Skin epidermis (tissue), 12 donors: ENCODE results near the gene FASTKD1.

Source experiments
- H3K27ac ChIP-seq, 21 experiments: fragments of 200-600 bp; sonication (generic) in 11 of 21; one replicate each; pipeline ENCODE4 v1.5.0; 2020; ENCODE audit warnings: mild to moderate bottlenecking in 3 of 21, inconsistent platforms in 2 of 21, moderate library complexity in 2 of 21
- H3K4me3 ChIP-seq, 7 experiments: fragments of 200-600 bp; sonication (generic) in 2 of 7; one replicate each; pipeline ENCODE4 v1.5.0; 2020; ENCODE audit warnings: inconsistent platforms in 2 of 7, mild to moderate bottlenecking in 2 of 7, moderate library complexity in 1 of 7

Gene FASTKD1

GRCh38 chr2:169511818-169512217, 61.8 kb downstream of the FASTKD1 start:
- Histone ChIP-seq H3K27ac (no peak overlapping the region), H3K4me3 (no peak overlapping the region)

DNA sequence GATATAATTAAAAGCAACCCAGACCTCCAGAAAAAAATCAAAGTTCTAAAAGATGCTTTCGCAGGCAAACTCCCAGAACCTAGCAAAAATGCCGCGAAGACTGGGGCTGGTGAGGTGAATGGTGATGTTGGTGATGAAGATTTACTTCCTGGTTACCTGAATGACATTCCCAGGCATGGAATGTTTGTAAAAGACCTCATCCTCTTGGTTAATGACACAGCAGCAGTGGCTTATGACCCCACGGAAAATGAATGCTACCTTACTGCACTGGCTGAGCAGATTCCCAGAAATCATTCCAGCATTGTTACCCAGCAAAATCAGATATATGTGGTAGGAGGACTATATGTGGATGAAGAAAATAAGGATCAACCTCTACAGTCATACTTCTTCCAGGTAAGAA, 63.2 kb downstream of the FASTKD1 start:
- Histone ChIP-seq H3K4me3 (no peak overlapping the region), H3K27ac (no peak overlapping the region)

DNA sequence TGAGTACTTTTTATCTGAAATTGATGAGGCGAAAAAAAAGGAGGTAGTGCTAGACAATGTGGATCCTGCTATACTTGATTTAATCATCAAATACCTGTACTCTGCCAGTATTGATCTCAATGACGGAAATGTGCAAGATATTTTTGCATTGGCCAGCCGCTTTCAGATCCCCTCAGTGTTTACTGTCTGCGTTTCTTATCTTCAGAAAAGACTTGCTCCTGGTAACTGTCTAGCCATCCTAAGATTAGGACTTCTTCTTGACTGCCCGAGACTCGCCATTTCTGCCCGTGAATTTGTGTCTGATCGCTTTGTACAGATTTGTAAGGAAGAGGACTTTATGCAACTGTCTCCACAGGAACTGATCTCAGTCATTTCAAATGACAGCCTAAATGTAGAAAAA, 63.7 kb downstream of the FASTKD1 start:
- Histone ChIP-seq H3K27ac (no peak overlapping the region), H3K4me3 (no peak overlapping the region)

DNA sequence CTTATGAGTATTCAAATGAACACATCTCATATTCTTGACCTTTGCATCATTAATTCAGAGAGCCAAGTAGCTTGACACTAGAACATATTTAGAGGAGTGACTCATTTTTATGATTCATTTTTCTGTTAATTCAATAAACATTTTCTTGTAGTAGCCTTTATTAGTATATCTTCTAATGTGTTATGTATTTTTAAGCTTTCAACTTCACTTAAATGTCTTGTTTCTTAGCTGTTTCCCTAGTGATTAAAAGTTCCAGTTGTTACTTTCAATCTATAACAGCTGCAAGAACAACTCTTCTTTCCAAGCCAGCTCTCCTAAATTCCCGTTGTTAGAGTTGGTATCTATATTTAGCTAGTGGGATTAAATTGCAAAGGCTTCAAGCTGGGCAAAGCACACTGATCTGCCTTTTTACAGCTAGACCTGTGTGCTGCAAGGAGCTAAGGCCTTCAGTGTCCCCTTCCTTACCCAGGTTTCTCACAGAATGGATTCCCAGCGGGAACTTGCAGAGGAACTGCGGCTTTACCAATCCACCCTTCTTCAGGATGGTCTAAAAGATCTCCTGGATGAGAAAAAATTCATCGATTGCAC, 64.3 kb downstream of the FASTKD1 start, which contains the start of gene KLHL41:
Gene KLHL41, plus strand, starts transcription at position 405 of the 588 bp plus-strand sequence. Its CDS starts 77 bp downstream, at position 482.
- no peak within 1 kb of the TSS for H3K4me3 ChIP-seq

GRCh38 chr2:169507698-169508097, 66.0 kb downstream of the FASTKD1 start:
- Histone ChIP-seq H3K27ac (peak overlapping the region in 3 of 21 experiments; percentile 1 to 56 (median 36)), H3K4me3 (no peak overlapping the region)

More for the DNA sequence above, 64.3 kb downstream of the FASTKD1 start, which contains the start of gene KLHL41:
- peak within 1 kb of the TSS in 1 of 21 experiments; percentile 36 for H3K27ac ChIP-seq

- H3K27ac ChIP-seq, result no peak overlapping the region
- H3K4me3 ChIP-seq, result no peak overlapping the region
Measured at GRCh38 chr2:169504651-169505050, 69.0 kb downstream of the FASTKD1 start.

GRCh38 chr2:169495310-169495928, 78.2 kb downstream of the FASTKD1 start:
- H3K27ac ChIP-seq, result no peak overlapping the region
- no peak overlapping the region for H3K4me3 ChIP-seq

GRCh38 chr2:169493360-169493759, 80.3 kb downstream of the FASTKD1 start:
- H3K4me3 ChIP-seq, result no peak overlapping the region
- no peak overlapping the region for H3K27ac ChIP-seq

- no peak overlapping the region for H3K27ac ChIP-seq
Measured at GRCh38 chr2:169491378-169491777, 82.3 kb downstream of the FASTKD1 start.

GRCh38 chr2:169490834-169491233, 82.8 kb downstream of the FASTKD1 start:
- H3K4me3 ChIP-seq, result no peak overlapping the region
- H3K27ac ChIP-seq, result no peak overlapping the region

More at GRCh38 chr2:169491378-169491777, 82.3 kb downstream of the FASTKD1 start:
- H3K4me3 ChIP-seq, result no peak overlapping the region

GRCh38 chr2:169486487-169486886, 87.2 kb downstream of the FASTKD1 start:
- Histone ChIP-seq H3K4me3 (no peak overlapping the region), H3K27ac (no peak overlapping the region)

GRCh38 chr2:169485650-169486138, 88.0 kb downstream of the FASTKD1 start:
- H3K27ac ChIP-seq, result no peak overlapping the region
- H3K4me3 ChIP-seq, result no peak overlapping the region

GRCh38 chr2:169480079-169480465, 93.6 kb downstream of the FASTKD1 start:
- Histone ChIP-seq H3K4me3 (peak overlapping the region; percentile 59 to 94 (median 76)), H3K27ac (peak overlapping the region in 20 of 21 experiments; percentile 7 to 86 (median 70))
